Activated CD4-positive, alpha-beta T cell treated with anti-CD3 and anti-CD28 coated beads for 4 hours (primary cell): Measurements from ENCODE around the gene BOK.

Source experiments
- DNase-seq, 2 donors: peaks; one replicate each; pipeline ENCODE4 v3.0.0-alpha.2; 2020

Gene BOK

DNA sequence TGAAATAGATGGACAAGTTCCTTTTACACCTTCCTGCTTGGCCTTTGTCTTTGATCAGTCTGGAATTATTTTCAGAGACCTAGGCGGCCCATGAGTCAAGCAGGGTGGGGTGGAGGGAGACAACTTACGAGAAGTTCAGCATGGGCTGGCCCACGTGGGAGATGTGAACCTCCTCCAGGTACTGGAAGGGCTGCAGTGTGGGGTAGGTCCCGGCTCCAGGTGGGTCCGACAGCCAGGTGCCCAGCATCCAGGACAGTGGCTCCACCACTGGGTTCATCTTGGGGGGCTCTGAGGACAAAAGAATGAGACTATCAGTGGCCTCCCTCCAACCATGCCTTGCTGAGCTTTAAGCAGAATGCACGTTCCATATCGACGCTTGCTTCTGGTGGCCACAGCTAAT, 47.6 kb downstream of the BOK start:
- no peak for DNase-seq

DNA sequence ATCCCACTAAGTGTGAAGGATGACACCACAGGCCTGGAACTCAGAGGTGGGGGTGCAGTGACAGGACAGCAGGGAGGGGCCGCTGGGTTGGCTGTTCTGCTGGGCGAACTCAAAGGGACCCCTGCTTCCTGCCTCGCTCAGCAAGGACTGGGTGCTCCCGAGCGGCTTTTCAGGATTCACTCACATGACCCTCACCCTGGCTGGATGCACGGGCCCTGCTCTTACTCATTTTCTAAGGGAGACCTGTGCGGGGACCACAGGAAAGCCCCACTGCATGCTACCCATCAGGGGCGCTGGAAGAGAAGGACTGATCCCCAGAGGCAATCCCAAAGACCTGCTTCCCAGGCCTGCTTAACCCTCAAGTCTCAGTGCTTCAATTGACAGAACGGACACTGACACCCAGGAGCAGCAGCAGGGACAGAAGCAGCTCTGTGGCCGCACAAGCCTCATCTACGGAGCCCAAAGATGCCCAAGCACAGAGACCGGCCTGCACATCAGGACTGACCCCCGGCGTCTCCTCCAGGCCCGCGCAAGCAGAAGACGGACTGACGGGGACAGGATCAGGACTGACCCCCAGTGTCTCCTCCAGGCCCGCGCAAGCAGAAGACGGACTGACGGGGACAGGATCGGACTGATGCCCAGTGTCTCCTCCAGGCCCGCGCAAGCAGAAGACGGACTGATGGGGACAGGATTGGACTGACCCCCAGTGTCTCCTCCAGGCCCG, 48.8 kb downstream of the BOK start:
- no peak for DNase-seq

DNA sequence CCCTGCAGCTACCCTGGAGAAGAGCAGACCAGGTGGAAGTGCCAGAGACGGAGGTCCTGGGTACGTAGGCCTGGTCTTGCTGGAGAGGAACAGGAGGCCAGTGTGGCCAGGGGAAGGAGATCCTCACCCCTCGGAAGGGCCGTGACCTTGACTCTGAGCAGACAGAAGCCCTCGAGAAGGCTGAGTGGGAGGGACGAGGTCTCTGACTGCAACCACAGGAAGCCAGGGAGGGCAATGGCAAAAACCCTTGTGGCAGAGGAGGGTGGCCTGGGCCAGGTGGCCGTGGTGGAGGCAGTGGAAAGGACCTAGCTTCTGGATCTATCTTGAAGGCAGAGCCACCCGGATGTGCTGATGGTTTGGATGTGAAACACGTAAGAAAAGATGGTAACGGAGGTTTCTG, 50.3 kb downstream of the BOK start:
- no peak for DNase-seq

DNA sequence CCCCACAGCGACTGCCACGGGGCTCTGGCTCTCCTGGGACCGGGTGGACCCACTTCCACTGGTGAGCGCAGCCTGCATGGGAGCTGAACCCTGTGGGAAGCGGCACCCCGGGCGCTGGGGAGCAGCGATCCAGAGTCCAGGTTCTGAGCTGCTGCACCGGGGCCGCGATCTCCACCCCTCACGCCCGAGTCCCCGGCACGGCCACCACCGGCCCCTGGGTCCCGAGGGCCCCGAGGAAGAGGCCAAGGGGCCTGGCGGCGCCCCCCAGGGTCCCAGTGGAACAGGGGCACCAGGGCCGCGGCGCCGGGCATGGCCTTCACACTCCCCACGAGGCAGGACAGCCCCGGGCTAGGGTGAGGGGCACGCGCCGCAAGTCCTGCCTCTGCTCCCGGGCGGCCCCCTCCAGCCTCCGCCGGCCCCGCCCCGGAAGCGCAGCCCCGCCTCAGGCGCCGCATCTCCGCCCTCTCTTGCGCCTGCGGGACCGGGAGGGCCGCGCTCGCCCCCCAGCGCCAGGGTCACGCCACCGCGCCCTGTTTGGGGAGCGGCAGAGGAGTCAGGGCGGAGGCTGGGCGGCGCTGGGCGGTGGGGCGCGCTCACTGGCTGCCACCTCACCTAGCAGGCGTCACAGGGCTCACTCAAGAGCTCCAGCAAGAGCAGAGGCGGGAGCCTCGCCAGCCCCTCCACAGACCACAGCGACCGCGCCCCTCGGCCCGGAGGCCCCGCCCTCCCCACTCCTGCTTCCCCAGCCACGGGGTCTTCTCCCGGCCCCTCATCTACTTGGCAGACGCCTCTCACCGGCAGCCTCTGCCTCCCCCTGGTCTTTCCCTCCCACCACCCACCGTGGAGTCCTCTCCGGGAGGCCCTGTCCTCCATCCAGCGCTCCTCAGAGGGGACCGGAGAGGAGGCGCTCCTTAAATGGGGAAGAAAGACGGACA, 51.6 kb downstream of the BOK start:
- peak; percentile 87 to 88 for DNase-seq

DNA sequence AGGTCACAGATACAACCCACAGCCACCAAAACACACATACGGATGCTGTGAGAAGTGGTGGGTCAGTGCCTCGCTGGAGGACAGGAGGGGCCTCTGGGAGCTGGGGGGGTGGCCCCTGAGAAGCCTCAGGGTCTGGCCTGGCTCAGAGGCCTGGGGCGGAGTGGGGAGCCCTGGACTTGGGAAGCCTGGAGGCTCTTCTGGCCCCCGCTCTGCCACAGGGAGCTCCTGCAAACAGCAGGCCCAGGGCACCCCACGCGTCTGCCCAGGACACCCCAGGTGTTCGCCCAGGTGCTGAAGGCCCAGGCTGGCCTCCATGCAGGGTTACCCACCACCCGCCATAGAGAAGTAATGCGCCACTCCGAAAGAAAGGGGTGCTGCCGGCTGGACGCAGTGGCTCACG, 52.5 kb downstream of the BOK start:
- no peak for DNase-seq

GRCh38 chr2:241612156-241613016, 53.8 kb downstream of the BOK start:
- DNase-seq: no peak

DNA sequence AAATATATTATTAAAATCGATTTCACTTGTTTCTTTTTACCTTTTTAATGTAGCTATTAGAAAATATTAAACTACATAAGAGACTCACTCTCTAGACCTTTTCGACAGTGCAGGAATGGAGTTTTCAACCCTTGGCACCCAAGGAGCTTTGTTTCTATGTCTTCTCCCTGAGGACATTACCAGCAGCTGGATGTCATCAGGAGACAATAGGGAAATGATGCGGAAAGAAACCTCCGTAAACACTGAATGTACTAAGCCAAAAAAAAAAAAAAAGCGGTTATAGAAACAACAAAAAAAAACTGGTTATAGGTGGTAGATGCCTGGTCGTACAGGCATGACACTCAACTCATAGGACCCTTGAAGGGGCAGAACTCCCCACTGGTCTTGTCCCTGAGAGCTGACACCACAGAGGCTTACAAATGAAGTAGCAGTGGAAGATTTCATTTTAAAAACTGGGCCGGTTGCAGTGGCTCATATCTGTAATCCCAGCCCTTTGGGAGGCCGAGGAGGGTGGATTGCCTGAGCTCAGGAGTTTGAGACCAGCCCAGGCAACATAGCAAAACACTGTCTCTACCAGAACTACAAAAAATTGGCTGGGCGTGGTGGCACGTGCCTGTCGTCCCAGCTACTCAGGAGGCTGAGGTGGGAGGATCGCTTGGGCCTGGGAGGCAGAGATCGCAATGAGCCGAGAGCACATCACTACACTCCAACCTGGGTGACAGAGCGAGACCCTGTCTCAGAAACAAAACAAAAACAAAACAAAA, 54.7 kb downstream of the BOK start:
- DNase-seq: no peak

DNA sequence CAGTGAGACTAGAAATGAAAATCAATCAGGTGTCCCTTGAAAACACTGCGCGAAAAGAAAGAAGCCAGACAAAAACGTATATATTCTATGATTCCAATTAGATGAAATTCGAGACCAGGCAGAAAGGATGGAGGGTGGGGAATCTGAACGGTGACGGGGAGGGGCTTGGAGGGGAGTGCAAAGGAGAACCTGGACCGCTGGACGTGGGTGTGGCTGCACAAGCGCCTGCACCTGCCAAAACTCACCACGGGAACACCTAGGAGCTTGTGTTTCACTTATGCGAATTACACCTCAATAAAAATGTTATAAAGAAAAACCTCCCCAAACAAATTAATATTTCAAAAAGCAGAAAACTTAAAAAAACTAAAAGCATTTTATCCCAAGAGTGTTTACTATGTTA, 56.5 kb downstream of the BOK start:
- DNase-seq: no peak

DNA sequence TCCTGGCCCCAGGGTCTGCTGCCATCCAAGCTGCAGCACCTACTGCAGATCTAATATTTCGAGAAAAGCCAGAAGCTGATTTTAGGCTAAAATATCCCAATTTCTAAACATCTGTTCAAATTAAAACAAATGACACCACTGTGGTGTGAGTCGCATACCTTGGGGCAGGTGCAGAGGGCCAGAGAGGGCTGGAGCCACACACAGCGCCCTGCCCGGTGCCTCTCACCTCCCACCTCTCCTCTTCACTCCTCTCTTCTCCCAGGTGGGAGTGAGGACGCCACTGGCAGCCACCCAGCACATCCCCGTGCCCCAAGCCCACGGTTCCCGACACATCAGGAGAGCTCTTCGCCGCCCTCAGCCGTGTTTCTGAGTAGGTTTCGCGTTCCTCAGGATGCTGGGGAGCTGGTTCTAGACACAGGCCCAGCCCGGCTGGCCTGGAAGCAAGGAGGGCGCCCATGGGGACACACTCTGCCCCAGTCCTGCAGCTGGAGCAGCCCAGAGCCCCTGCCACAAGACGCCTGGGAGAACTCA, 57.0 kb downstream of the BOK start:
- DNase-seq: no peak

- no peak for DNase-seq
These were observed 57.9 kb downstream of the BOK start for GRCh38 chr2:241616168-241617125.

GRCh38 chr2:241617431-241618154, 59.0 kb downstream of the BOK start:
- no peak for DNase-seq

GRCh38 chr2:241618296-241618805, 59.8 kb downstream of the BOK start:
- no peak for DNase-seq

GRCh38 chr2:241618829-241619228, 60.3 kb downstream of the BOK start:
- no peak for DNase-seq

GRCh38 chr2:241619597-241620418, 61.3 kb downstream of the BOK start:
- DNase-seq: no peak

- DNase-seq: peak; percentile 30 to 48
These were observed 61.8 kb downstream of the BOK start for GRCh38 chr2:241620419-241620769.
